IMR-90 (cell line): ENCODE data around the gene R3HDM2.

Source experiments
- CEBPB ChIP-seq: IDR thresholded peaks from 2 replicates; pipeline ENCODE4 v1.6.1; 2012; ENCODE audit warnings: low read depth, low read length, improper control_type of control experiment
- CHD1 ChIP-seq: IDR thresholded peaks from 2 replicates; pipeline ENCODE4 v1.6.1; 2012; ENCODE audit warnings: low read depth, low read length, improper control_type of control experiment
- CTCF ChIP-seq: conservative IDR thresholded peaks from 2 replicates; pipeline ENCODE4 v1.5.1; 2012; ENCODE audit warnings: mild to moderate bottlenecking, low read depth, low read length, improper control_type of control experiment
- ELK1 ChIP-seq: fragments of 150-350 bp; IDR thresholded peaks from 2 replicates; pipeline ENCODE4 v1.6.1; 2016; ENCODE audit warnings: low read depth, mild to moderate bottlenecking, low read length, moderate library complexity, borderline replicate concordance
- FOS ChIP-seq: fragments of 150-350 bp; IDR thresholded peaks from 2 replicates; pipeline ENCODE4 v1.6.1; 2016; ENCODE audit warnings: low read depth, low read length
- MAFK ChIP-seq: IDR thresholded peaks from 2 replicates; pipeline ENCODE4 v1.6.1; 2012; ENCODE audit warnings: low read depth, low read length, improper control_type of control experiment
- MAZ ChIP-seq: IDR thresholded peaks from 2 replicates; pipeline ENCODE4 v1.6.1; 2012; ENCODE audit warnings: low read depth, mild to moderate bottlenecking, low read length, improper control_type of control experiment, moderate library complexity, borderline replicate concordance
- MXI1 ChIP-seq: IDR thresholded peaks from 2 replicates; pipeline ENCODE4 v1.6.1; 2012; ENCODE audit warnings: low read depth, mild to moderate bottlenecking, low read length, moderate library complexity, borderline replicate concordance
- POLR2A ChIP-seq: IDR thresholded peaks from 2 replicates; pipeline ENCODE4 v1.6.1; 2012; ENCODE audit warnings: mild to moderate bottlenecking, low read depth, low read length
- RAD21 ChIP-seq: IDR thresholded peaks from 2 replicates; pipeline ENCODE4 v1.6.1; 2012; ENCODE audit warnings: low read length, improper control_type of control experiment
- RCOR1 ChIP-seq: IDR thresholded peaks from 2 replicates; pipeline ENCODE4 v1.6.1; 2012; ENCODE audit warnings: mild to moderate bottlenecking, low read length, improper control_type of control experiment; ENCODE audit not compliant: insufficient replicate concordance
- RFX5 ChIP-seq: IDR thresholded peaks from 2 replicates; pipeline ENCODE4 v1.8.0; 2012; ENCODE audit warnings: low read depth, mild to moderate bottlenecking, low read length, moderate library complexity
- SMC3 ChIP-seq: fragments of 150-350 bp; IDR thresholded peaks from 2 replicates; pipeline ENCODE4 v1.6.1; 2016; ENCODE audit warnings: low read depth, mild to moderate bottlenecking, antibody characterized with exemption, low read length, moderate library complexity
- USF2 ChIP-seq: fragments of 150-350 bp; IDR thresholded peaks from 2 replicates; pipeline ENCODE4 v1.6.1; 2017; ENCODE audit warnings: mild to moderate bottlenecking, antibody characterized with exemption, low read length, low read depth

GRCh38 chr12:57449375-57449774 lies 18.5 kb upstream of the R3HDM2 start:
- TF ChIP-seq CTCF (no peak), CEBPB (no peak), POLR2A (no peak), RFX5 (no peak), RCOR1 (no peak), USF2 (no peak), MAZ (no peak), RAD21 (no peak), SMC3 (no peak), ELK1 (no peak), FOS (no peak), MAFK (no peak), CHD1 (no peak), MXI1 (no peak)
